Smooth muscle cell (in vitro differentiated cells): ENCODE results near the gene INPP5F. TPM values are rescaled to one million over a fixed set of nuclear protein-coding genes. Genes with fewer than 3 reads are reported as not detected.
"Not testable (repeated sequence)": the region's sequence is repeated elsewhere in the genome, so short reads cannot be mapped to it uniquely, and the experiment has no call there.

Experiments
- DNase-seq: peaks from one replicate; lab custom pipeline; 2025; ENCODE audit not compliant: unreplicated experiment; lab: John Stamatoyannopoulos, UW
- H2AFZ ChIP-seq: fragments of 200-600 bp; sonication (generic); 2 replicates; pipeline ENCODE4 v1.6.0; 2016; ENCODE audit warnings: antibody characterized with exemption, low read depth, mild to moderate bottlenecking
- H3F3A ChIP-seq: fragments of 200-600 bp; sonication (generic); 2 replicates; pipeline ENCODE4 v1.6.0; 2017; ENCODE audit warnings: antibody characterized with exemption, low read depth
- H3K27ac ChIP-seq: fragments of 200-600 bp; sonication (generic); 2 replicates; pipeline ENCODE4 v1.5.1; 2016; ENCODE audit warnings: low read depth, mild to moderate bottlenecking
- H3K27me3 ChIP-seq: fragments of 200-600 bp; sonication (generic); 2 replicates; pipeline ENCODE4 v1.6.1; 2016; ENCODE audit warnings: low read depth, mild to moderate bottlenecking
- H3K36me3 ChIP-seq: fragments of 200-600 bp; sonication (generic); 2 replicates; pipeline ENCODE4 v1.5.1; 2016; ENCODE audit warnings: low read depth
- H3K4me1 ChIP-seq: fragments of 200-600 bp; sonication (generic); 2 replicates; pipeline ENCODE4 v1.5.1; 2016; ENCODE audit warnings: low read depth
- H3K4me2 ChIP-seq: fragments of 200-600 bp; sonication (generic); 2 replicates; pipeline ENCODE4 v1.6.0; 2016; ENCODE audit warnings: mild to moderate bottlenecking
- H3K4me3 ChIP-seq: fragments of 200-600 bp; sonication (generic); 2 replicates; pipeline ENCODE4 v1.5.1; 2016; ENCODE audit warnings: mild to moderate bottlenecking
- H3K79me2 ChIP-seq: fragments of 200-600 bp; sonication (generic); 2 replicates; pipeline ENCODE4 v1.6.0; 2016; ENCODE audit warnings: low read depth, mild to moderate bottlenecking
- H3K9ac ChIP-seq: fragments of 200-600 bp; sonication (generic); 2 replicates; pipeline ENCODE4 v1.6.0; 2016; ENCODE audit warnings: low read depth
- H3K9me3 ChIP-seq: fragments of 200-600 bp; sonication (generic); replicated peaks from 2 replicates; pipeline ENCODE4 v1.5.1; 2016; ENCODE audit warnings: low read depth
- H4K20me1 ChIP-seq: fragments of 200-600 bp; sonication (generic); 2 replicates; pipeline ENCODE4 v1.6.0; 2016; ENCODE audit warnings: low read depth
- CTCF ChIP-seq: fragments of 200-600 bp; sonication (generic); IDR thresholded peaks from 2 replicates; pipeline ENCODE4 v1.5.1; 2017; ENCODE audit warnings: borderline replicate concordance, mild to moderate bottlenecking, antibody characterized with exemption; ENCODE audit not compliant: insufficient read depth, poor library complexity, severe bottlenecking
- WGBS: methylation state at CpG from one replicate; pipeline ENCODE4 v1.1.7; 2016; ENCODE audit warnings: low lambda C conversion rate; 5-methylcytosine and 5-hydroxymethylcytosine counted together
- polyA plus RNA-seq: library from polyadenylated mRNA; unstranded; fragments of >200 nt; fragmentation: Nextera tagmentation; extraction: Ambion mirVana; gene quantifications from 2 replicates; pipeline ENCODE4 v1.2.1, GENCODE V29; 2016
- total RNA-seq: library from RNA; depleted of rRNA; stranded (reverse); fragments of >200 nt; gene quantifications from 2 replicates; pipeline ENCODE4 v1.2.3, GENCODE V29; 2014

Gene INPP5F
- total and polyA plus RNA-seq, 2 experiments from 2014 or later = 15.9 to 106 TPM

GRCh38 chr10:119769886-119770285 lies 44.0 kb downstream of the INPP5F start:
- no peak for DNase-seq
- Histone ChIP-seq H3K9ac (no peak overlapping the region), H3K27ac (no peak overlapping the region), H3K36me3 (no peaks in the 10 kb centered on the region), H4K20me1 (no peaks in the 10 kb centered on the region), H3F3A (no peaks in the 10 kb centered on the region), H3K4me2 (no peak overlapping the region), H3K79me2 (peaks cover 4% of the 10 kb centered on the region), H3K9me3 (no peaks in the 10 kb centered on the region), H3K4me3 (no peak overlapping the region), H3K27me3 (no peaks in the 10 kb centered on the region), H2AFZ (no peak overlapping the region), H3K4me1 (no peaks in the 10 kb centered on the region)
- no peak for TF ChIP-seq CTCF
- 54% methylated on average over 2 of the region's 2 CpGs for WGBS

DNA sequence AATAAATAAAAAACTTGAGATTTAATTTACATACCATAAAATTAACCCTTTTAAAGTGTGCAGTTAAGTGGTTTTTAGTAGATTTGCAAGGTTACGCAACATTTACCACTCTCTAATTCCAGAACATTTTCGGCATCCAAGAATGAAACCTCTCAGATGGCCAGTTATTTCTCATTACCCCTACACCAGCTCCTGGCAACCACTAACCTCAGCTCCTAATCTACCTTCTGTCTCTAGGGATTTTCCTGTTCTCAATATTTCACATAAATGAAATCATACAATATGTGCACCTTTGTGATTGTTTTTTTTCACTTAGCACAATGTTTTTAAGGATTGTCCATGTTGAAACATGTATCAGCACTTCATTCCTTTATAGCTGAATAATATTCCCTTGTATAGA lies 45.1 kb downstream of the INPP5F start:
- H4K20me1 ChIP-seq = no peaks in the 10 kb centered on the region
- no peak for DNase-seq
- H3K27ac ChIP-seq = no peak overlapping the region
- H2AFZ ChIP-seq = no peak overlapping the region
- H3K79me2 ChIP-seq = peaks cover 4% of the 10 kb centered on the region
- H3K4me3 ChIP-seq = no peak overlapping the region
- no peak overlapping the region for H3K9ac ChIP-seq
- no peaks in the 10 kb centered on the region for H3K4me1 ChIP-seq
- no peaks in the 10 kb centered on the region for H3K9me3 ChIP-seq
- H3K27me3 ChIP-seq = no peaks in the 10 kb centered on the region
- TF ChIP-seq CTCF = no peak
- no peaks in the 10 kb centered on the region for H3K36me3 ChIP-seq
- H3K4me2 ChIP-seq = no peak overlapping the region
- H3F3A ChIP-seq = no peaks in the 10 kb centered on the region
- WGBS = 78% methylated on average over 2 of the region's 2 CpGs

- no peaks in the 10 kb centered on the region for H3K9me3 ChIP-seq
- no peak for TF ChIP-seq CTCF
- no peak overlapping the region for H3K4me2 ChIP-seq
- DNase-seq = no peak
- no peaks in the 10 kb centered on the region for H3K36me3 ChIP-seq
- no peaks in the 10 kb centered on the region for H4K20me1 ChIP-seq
- no peaks in the 10 kb centered on the region for H3K27me3 ChIP-seq
- no peak overlapping the region for H2AFZ ChIP-seq
- H3F3A ChIP-seq = no peaks in the 10 kb centered on the region
- peaks cover 4% of the 10 kb centered on the region for H3K79me2 ChIP-seq
- WGBS = 97% methylated on average over 4 of the region's 4 CpGs
- H3K27ac ChIP-seq = no peak overlapping the region
- H3K4me1 ChIP-seq = no peaks in the 10 kb centered on the region
- no peak overlapping the region for H3K4me3 ChIP-seq
- no peak overlapping the region for H3K9ac ChIP-seq
These were observed 46.5 kb downstream of the INPP5F start for GRCh38 chr10:119772334-119772733.

- H3K27ac ChIP-seq, H3K27me3 ChIP-seq, H4K20me1 ChIP-seq, DNase-seq, H3K79me2 ChIP-seq, H3F3A ChIP-seq, H3K9ac ChIP-seq, H3K9me3 ChIP-seq, H2AFZ ChIP-seq, H3K36me3 ChIP-seq, H3K4me2 ChIP-seq, H3K4me1 ChIP-seq, H3K4me3 ChIP-seq: not testable (repeated sequence)
- WGBS = 97% methylated on average over 3 of the region's 3 CpGs
These were observed 47.2 kb downstream of the INPP5F start for GRCh38 chr10:119773041-119773440.
